ENCODE measurements around the gene ANLN. TPM values are rescaled to one million over a fixed set of nuclear protein-coding genes. Genes with fewer than 3 reads are reported as not detected.

Gene ANLN
- total RNA-seq, 1 experiment from 2014 or later = 78.9 TPM

DNA sequence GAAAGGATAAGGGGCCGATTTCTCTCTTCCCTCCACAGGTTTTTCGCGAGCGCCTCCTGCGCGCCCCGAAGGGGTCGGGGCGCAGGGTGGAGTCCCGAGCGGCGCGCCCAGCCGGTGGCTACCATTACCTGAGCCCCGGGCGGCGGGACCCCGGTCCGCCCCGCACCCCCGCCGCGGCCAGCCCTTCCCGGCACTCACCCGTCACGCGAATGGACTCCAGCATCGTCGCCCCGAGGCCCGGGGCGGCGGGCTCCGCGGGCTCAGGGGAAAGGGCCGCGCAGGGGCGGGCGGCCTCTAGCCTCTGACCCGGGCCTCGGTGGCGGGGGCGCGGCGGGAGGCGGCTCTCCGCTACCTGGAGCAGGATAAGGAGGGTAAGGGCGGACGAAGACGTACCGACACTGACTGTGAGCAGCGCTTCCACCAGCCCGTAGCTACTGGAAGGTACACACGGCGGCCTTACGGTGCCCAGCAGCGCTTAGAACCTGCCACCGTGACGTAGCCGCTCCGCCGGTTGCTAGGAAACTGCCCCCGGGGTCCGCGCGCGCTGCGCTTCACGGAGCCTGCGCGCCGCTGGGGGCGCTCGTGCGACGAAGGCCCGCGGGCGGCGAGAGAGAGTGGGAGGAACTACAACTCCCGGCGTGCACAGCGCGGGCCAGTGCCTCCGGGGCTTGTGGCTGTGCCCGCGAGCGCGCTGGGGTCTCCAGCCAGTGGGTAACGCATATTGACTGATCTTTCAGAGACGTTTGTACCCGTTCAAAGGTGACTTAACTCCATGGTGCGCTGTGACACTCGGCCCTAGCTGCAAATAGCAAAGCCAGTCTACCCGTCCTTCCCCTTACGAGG lies 22.7 kb upstream of the ANLN start:
- Histone ChIP-seq H2BK20ac (ENCODE audit: low read depth, low read length, poor library complexity, severe bottlenecking) (no peak overlapping the region), H3K79me2 (ENCODE audit: insufficient read depth, low read length) (no peaks in the 10 kb centered on the region), H2AFZ (ENCODE audit: low read length) (peak overlapping the region; percentile 60), H3K4me2 (ENCODE audit: insufficient read depth, insufficient read length, low read length) (peak overlapping the region; percentile 93), H4K20me1 (ENCODE audit: control insufficient read depth, insufficient read depth, insufficient read length) (no peaks in the 10 kb centered on the region), H3K4me1 (ENCODE audit: insufficient read depth, low read length) (no peaks in the 10 kb centered on the region), H2BK15ac (ENCODE audit: low read depth, low read length) (no peak overlapping the region), H3K27me3 (ENCODE audit: insufficient read depth, low read length) (peaks cover 30% of the 10 kb centered on the region), H2AK5ac (ENCODE audit: insufficient read length, low read length) (no peak overlapping the region), H3K23ac (ENCODE audit: insufficient read length, low read depth, low read length) (no peak overlapping the region), H3K14ac (ENCODE audit: insufficient read depth, low read length) (peak overlapping the region; percentile 76; the same call in 1 of the 2 replicates), H4K5ac (ENCODE audit: insufficient read length, low read depth, low read length) (no peak overlapping the region), H2BK5ac (ENCODE audit: insufficient read length, low read length) (no peak overlapping the region), H2BK12ac (ENCODE audit: insufficient read length, low read depth, low read length) (no peak overlapping the region), H3K9ac (ENCODE audit: extremely low read depth, insufficient read length, low read length) (peak overlapping the region; percentile 63), H3T11ph (ENCODE audit: low read length) (no peak overlapping the region), H3K79me1 (ENCODE audit: insufficient read depth, low read depth, low read length, poor library complexity, severe bottlenecking) (no peaks in the 10 kb centered on the region), H3K56ac (ENCODE audit: insufficient read length, low read depth, low read length) (no peak overlapping the region), H2BK120ac (ENCODE audit: low read depth, low read length, poor library complexity, severe bottlenecking) (no peak overlapping the region), H4K91ac (ENCODE audit: insufficient read length, low read depth, low read length) (no peak overlapping the region), H3K4ac (ENCODE audit: low read depth, low read length) (no peak overlapping the region), H3K18ac (ENCODE audit: insufficient read length, low read depth, low read length) (peak overlapping the region; percentile 47), H4K8ac (replicated peaks; ENCODE audit: insufficient read length, low read depth, low read length) (no peak overlapping the region), H3K9me3 (ENCODE audit: control insufficient read depth, low read depth, low read length) (no peaks in the 10 kb centered on the region), H3K27ac (ENCODE audit: insufficient read length, low read depth, low read length) (no peak overlapping the region), H3K23me2 (ENCODE audit: insufficient read length, low read depth, low read length, poor library complexity, severe bottlenecking) (no peaks in the 10 kb centered on the region)
- TF ChIP-seq, protein P1, sequence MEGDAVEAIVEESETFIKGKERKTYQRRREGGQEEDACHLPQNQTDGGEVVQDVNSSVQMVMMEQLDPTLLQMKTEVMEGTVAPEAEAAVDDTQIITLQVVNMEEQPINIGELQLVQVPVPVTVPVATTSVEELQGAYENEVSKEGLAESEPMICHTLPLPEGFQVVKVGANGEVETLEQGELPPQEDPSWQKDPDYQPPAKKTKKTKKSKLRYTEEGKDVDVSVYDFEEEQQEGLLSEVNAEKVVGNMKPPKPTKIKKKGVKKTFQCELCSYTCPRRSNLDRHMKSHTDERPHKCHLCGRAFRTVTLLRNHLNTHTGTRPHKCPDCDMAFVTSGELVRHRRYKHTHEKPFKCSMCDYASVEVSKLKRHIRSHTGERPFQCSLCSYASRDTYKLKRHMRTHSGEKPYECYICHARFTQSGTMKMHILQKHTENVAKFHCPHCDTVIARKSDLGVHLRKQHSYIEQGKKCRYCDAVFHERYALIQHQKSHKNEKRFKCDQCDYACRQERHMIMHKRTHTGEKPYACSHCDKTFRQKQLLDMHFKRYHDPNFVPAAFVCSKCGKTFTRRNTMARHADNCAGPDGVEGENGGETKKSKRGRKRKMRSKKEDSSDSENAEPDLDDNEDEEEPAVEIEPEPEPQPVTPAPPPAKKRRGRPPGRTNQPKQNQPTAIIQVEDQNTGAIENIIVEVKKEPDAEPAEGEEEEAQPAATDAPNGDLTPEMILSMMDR (conservative IDR thresholded peaks at IDR 0.05) = peak; percentile 89
- WGBS (ENCODE audit: extremely low coverage, insufficient read length, low lambda C conversion rate) = no CpG with 5 or more reads among the region's 96 CpGs
- Mint-ChIP-seq H3K36me3 (ENCODE audit: insufficient read depth in 1 of 3, low read depth in 3 of 3) (no peaks in the 10 kb centered on the region), H3K4me1 (0 out of 4 replicates have a peak, but pooled peaks cover 0 to 3% of the 10 kb centered on the region in 2 experiments), H3K27ac (no peak overlapping the region), H3K27me3 (ENCODE audit: low read depth) (peaks cover 75% of the 10 kb centered on the region), H3K9me3 (no peaks in the 10 kb centered on the region), H3K4me3 (peak overlapping the region; percentile 80 to 92)
- DNase-seq = peak; percentile 92

Measured in H9 (cell line).